Gastroesophageal sphincter (tissue), 3 donors: ENCODE data around the gene ACSM5.
"Not testable (repeated sequence)": the region's sequence is repeated elsewhere in the genome, so short reads cannot be mapped to it uniquely, and the experiment has no call there.

Experiments used
- CTCF ChIP-seq, 4 experiments: fragments of 200-600 bp in 2 of 4; fragments of 450-650 bp in 2 of 4; sonication (generic) in 1 of 4; IDR thresholded peaks; one replicate each; pipeline ENCODE4 v1.5.1; 2017 to 2019; ENCODE audit warnings: antibody characterized with exemption in 4 of 4, mild to moderate bottlenecking in 2 of 4, moderate library complexity in 2 of 4
- EP300 ChIP-seq: sonication (generic); formaldehyde crosslinking; IDR thresholded peaks from one replicate; pipeline ENCODE4 v1.6.1; 2017; ENCODE audit warnings: antibody characterized with exemption, mild to moderate bottlenecking
- POLR2A ChIP-seq, 2 donors: fragments of 450-650 bp; IDR thresholded peaks; one replicate each; pipeline ENCODE4 v1.6.1; 2017; ENCODE audit warnings: antibody characterized with exemption in 2 of 2, mild to moderate bottlenecking in 2 of 2, moderate library complexity in 1 of 2
- POLR2AphosphoS5 ChIP-seq: sonication (generic); formaldehyde crosslinking; IDR thresholded peaks from one replicate; pipeline ENCODE4 v1.6.1; 2017; ENCODE audit warnings: antibody characterized with exemption

GRCh38 chr16:20460313-20460712, 51.0 kb downstream of the ACSM5 start:
- not testable (repeated sequence) for TF ChIP-seq CTCF (IDR thresholded peaks at IDR 0.05); POLR2A (IDR thresholded peaks at IDR 0.05); POLR2AphosphoS5; EP300
